Superior temporal gyrus (tissue), 1 donor: ENCODE results near the gene CCDC85C.
A peak's percentile ranks its signal among the peaks of the same experiment; 100 is the strongest.

ENCODE experiments used
- DNase-seq: peaks from one replicate; pipeline ENCODE4 v3.0.0-alpha.2; 2016; ENCODE audit errors: extremely low spot score

CCDC85C gene

DNA sequence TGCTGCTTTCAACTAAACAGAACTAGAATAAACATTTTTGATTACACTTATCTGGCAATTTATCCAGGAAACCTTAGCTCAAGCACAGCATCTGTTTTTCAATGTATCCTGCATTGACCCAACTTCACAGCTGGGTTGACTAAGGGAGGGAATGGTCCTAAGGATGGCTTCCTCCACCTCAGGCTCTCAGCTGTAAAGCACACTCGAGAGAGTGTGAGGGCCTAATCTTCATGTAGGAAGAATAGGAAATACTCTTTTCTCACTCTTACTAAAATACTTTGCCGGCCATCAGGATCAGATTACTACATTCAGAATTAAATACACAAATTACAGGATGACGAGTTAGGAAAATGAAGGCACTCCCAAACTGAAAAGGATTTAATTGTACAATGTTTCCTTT, 130.5 kb downstream of the CCDC85C start:
- no peak for DNase-seq

DNA sequence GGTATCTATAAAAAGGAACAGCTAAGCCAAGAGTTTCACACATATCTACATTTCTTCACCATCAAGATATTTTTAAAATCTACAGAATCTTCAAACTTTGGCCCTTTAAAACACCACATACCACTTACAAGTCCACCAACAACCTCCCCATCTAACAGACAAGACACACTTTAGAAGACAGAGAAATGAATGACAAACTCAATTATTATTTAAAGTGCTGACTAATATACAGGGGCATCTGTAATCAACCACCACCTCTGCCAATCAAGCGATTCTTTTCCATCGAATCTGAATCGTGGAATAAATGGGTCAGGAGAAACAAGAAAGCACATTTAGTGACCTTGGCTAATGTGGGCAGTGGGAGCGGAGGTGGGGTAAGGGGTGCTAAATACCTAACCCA, 131.1 kb downstream of the CCDC85C start:
- no peak for DNase-seq

DNA sequence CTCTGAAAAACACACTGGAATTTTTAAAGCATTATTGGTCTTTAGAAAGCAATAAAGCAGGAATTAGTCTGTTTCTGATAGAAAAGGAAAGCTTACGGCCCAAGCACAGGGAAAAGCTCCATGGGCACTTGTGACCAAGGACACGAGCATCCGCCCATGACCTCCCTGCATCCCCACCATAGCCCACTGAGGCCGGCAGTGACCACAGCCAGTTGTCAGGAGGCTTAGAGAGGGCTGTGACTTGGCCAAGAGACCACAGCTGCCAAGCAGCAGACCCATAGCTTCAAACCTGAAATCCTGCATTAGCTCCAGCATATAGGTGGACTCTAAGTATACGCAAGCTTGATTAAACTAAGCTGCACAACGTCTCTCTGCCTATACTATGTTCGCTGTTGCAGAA, 132.3 kb downstream of the CCDC85C start:
- DNase-seq = no peak

DNA sequence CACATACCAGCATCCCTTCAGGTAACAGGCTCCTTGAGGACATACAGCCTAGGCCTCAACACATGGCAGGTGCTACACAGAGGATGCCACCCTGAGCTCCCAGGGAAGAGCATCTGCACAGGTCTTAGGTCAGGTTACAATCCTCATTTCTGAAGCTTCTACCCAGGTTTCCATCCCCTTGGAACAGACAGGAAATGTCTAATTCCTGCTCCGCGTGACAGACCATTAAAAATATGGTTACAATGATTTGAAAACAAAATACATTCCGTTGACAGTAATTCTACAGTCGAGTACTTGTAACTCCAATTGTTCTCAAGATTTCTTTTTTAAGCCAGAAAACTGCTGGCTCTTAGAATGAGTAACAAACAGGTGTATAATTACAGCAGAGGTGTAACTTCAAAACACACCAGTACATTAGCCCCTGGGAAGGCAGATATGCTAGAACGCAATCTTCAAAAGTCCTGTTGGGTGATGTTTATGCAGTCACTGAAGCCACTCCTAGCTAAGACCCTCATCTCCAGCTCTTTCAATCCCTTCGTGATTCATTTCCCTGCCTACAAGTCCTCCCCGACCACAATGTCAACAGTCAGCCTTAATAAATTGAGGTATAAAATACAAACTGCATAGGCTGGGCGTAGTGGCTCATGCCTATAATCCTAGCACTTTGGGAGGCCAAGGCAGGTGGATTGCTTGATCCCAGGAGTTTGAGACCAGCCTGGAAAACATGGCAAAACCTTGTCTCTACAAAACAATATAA, 135.0 kb downstream of the CCDC85C start:
- no peak for DNase-seq

DNA sequence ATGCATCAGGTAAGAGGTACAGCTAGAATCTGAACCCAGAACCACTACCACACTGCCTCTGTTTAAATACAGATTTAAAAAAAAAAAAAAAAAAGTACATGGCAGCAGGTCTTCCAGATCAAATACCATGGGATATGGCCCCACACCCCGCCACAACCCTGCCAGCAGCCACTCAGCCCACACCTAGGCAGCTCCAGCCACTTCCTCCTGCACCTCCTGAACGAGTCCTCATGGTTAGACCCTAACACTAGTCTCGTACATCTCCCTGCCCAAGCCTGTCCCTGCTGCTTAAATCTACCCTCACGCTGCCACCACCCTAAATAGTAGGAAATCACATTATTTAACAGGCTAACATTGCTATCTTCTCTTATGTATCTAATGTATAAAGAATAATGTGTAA, 135.9 kb downstream of the CCDC85C start:
- DNase-seq = no peak

DNA sequence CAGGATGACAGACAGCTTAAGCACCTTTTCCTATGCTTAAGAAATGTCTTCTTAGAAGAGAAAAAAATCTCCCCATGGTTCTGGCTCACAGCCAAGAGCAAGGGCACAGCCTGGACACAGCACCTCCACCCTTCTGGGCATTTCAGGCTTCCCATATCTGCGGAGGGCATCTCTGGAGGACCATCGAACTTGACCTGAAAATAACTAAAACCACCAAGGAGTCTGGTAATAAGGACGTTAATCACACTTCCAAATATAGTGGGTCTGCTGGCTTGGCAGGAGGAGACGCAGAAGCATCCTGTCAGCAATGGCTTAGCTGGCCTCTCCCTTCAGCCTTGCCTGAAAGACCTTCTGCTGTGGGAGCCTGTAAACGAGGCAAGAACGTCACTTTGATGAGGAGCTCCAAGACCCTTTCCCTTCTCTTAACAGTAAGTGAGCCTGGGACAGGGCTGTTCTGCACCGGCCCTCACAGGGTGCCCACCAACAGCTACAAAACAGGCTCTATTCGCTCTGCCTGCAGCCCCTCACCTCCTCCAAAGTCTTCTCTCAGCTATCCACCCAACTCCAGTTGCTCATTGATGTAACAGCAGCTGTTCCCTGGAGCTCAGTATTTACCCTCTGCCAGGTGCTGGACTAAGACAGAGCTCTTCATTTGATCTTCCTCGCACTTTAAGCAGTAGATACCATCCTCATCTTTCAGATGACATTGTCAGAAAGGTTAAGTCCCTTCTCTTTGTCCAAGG, 136.5 kb downstream of the CCDC85C start:
- no peak for DNase-seq

DNA sequence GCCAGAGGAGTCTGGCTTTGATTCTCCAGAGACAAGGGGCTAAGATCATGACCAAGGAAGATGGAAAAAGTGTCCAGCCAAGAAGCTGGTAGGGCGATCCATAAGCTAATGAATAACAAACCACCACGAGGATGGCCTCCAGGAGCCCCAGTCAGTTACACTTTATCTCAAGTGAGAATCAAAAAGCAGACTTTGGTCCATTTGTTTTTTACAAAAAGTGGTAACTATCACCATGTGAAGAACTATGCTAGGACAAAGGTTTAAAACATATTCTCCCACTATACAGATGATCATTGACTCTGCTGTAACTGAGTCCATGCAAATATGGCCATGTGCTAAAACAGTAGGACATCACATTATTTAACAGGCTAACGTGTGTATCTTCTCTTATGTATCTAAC, 137.2 kb downstream of the CCDC85C start:
- DNase-seq = no peak

DNA sequence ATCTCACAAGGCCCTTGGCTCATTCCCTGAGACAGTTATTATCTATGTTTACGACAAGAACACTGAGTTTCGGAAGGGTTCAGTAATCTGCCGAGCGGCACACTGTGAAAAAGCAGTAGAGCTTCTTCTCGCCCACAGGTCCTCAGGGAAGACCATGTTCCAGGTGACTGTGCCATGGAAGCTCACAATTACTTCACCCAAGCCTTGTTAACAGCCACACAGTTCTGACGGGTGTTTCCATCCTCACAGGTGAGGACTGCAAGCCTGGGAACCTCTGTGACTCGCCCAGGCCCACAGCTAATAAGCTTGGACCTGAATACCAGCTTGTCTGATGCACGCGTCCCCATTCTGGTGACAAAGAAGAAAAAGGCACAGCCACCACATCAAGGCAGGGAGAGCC, 138.7 kb downstream of the CCDC85C start:
- DNase-seq = no peak

DNA sequence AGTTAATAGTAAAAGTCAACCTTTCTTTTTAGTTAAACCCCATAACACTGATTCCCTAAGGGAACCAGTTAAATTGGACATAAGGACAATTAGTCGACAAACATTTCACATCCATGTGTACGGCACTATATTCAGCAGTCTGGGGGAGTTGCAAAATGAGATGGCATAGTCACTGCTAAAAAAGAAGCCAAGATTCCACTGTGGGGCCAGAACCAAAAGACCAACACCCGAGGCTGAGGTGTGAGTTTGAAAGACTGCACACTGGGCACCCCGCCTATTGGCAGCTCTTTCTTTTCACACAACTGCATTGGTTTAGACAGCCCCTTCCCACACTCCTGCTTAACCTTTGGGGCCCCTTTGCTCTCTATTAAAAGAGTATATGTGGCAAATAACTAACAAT, 140.0 kb downstream of the CCDC85C start:
- peak; percentile 43 for DNase-seq

DNA sequence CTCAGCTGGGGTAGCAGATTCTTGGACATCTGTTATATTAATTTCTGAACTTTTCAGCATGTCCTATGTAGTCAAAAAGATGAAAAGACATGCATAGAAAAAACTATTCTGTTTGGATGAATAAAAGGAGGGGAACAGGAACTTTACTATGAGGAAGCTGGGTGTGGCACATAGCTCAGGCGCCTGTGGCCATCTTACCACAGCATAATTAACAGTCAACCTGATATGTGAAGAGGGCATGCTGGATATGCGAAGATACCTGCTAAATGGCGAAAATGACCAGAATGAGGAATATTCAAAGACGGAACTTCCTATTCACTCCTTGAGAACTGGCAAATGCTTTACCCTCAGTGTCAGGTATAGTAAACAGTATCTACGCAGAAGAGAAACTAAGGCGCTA, 141.8 kb downstream of the CCDC85C start:
- DNase-seq = no peak

DNA sequence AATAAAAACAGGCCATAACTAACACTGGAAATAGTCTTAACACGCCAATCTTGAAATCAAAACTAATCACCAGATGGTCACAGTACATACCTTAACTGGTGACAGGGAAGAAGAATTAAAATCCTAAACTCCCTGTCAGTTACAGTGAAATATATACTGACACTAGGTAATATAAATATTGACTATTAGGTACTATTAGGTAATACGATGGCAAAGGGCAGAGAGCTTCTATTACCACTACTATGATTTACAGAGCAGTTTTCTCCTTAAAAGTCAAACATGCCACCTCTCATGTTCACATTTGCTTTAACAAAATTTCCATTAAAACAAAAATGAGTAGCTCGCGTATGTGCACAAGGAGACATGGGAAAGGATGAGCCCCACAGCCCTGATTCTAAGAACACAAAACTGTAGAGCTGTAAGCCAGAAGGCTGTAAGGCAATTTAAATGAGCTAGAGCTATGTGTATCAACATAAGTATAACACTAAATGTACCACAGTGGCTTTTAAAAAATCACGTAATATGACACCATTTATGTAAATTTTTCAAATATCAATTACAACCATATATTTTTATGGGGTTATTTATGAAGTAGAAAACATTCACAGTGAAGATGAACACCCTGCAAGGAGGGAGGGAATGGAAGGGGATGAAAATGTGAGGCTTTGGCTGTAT, 142.5 kb downstream of the CCDC85C start:
- no peak for DNase-seq

DNA sequence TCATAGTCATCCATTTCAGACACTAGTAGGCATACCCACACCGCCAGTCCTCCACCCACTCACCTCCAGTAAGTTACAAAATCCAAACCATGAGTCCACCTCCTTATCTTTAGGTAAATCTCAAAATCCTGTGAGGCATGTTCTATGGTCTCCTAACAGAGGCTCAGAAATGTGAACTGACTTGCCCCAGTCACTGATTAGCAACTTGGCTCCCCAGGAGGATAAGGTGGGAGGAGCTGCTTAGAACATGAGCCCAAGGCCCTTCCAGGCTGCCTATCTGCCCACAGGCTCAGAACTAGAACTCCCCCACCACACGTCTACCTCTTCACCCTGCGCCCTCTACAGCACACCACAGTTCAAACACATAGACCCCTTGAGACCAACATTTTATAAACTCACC, 143.2 kb downstream of the CCDC85C start:
- no peak for DNase-seq

DNA sequence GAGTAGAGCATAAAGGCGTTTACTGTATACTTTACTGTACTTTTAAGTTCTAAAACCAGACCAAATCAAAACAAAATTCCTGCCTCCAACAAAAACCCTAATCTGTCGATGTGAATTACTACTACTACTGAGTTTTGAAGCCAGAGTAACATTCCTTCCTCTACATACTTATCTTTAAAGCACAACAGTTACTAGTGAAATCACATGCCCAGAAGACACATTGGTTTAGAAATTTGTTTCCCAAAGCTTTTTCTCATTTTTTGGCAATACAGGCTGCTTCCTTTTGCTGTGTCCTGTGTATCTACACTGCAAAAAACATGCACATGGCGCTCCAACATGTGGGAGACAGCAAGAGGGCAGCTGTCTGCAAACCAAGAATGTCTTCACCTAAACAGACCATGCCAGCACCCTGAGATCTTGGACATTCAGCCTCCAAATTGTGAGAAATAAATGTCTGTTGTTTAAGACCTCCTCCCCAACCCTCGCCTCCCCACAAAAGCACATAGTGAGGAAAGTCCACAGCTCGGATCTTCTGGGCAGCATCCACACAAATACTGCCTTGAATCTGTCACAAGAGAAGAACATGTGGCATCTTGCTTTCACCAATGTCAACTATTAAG, 144.4 kb downstream of the CCDC85C start:
- no peak for DNase-seq

DNA sequence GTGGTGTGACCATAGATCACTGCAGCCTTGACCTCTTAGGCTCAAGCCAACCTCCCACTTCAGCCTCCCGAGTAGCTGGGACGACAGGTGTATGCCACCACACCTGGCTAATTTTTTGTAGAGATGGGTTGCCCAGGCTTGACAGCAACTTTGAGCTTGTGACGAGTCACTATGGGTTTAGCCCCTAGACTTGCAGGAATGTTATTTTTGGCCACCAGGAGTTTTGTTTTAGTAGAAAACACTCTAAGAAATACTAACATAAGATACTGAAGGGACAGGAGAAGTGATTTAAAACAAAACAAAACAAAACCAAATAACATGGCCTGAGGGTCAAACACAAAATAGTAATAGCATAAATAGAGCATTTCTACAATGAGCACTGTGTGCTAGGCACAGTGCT, 149.8 kb downstream of the CCDC85C start:
- no peak for DNase-seq

DNA sequence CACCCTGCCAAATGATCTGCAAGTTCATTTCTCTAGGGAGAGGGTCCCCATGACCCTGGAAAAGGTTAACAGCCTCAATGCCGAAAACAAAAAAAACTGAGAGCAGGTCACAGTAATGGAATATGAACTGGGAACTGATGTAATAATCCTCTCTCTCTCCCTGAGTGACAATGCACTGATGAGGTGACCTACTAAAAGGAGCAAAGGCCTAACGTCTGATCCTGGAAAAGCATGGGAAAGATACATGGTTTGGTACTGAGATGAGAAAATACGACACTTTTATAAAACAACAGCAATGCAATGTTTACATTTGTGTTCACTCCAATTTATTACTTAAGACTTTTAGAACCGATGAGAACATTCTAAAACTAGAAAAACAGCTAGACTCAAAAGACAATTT, 151.0 kb downstream of the CCDC85C start:
- no peak for DNase-seq

DNA sequence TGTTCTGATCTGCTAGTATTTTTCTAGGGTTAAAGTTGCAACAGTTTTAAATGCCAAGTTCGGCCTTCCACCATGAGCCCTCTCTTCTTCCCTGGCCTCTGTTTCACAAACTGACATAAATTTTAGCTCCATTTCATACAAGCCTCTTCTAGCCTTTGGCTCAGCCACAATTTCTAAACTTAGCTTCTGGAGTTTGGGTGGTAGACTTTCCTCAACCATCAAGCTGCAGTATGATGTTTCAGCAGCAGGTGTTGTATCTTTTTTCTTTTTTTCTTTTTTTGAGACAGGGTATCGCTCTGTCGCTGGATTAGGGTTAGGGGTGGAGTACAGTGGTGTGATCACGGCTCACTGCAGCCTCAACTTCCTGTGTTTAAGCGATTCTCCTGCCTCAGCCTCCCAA, 152.8 kb downstream of the CCDC85C start:
- DNase-seq = no peak

DNA sequence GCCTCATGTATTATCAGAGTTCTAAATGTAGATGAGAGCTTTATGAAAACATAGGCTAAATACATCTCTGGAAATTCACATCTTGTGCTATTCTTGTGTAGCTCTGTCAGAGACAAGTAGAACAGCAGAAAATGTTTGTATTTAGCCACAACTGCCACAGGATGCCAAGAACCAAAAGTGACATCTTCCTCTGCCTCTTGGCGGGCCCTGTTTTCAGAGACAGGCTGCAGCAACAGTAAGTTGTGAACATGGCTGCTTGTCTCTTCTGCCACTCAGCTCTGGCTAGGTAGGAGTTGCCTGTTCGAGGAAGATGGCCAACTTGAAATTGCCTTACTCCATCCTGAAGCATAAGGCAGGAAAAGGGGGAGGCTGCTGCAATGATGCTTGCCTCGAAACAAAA, 153.7 kb downstream of the CCDC85C start:
- DNase-seq = peak; percentile 68
